GM13976 (cell line): ENCODE measurements around the gene SLC35F5.
"Not testable (repeated sequence)": the region's sequence is repeated elsewhere in the genome, so short reads cannot be mapped to it uniquely, and the experiment has no call there.

Experiments
- DNase-seq: peaks from one replicate; pipeline ENCODE4 v3.0.0; 2012; ENCODE audit warnings: low spot score
- in situ Hi-C: fragments of 300-500 bp; cut with MboI; formaldehyde crosslinking; loops from one replicate; pipeline ENCODE4 v1.12.0; 2022; ENCODE audit warnings: low sequenced_read_pairs, mixed read lengths, inconsistent platforms; ENCODE audit not compliant: unreplicated experiment
- TF ChIP-seq, protein P1 (sequence below): IDR thresholded peaks from 2 replicates; pipeline ENCODE4 v1.5.1; 2012; ENCODE audit warnings: borderline replicate concordance, mild to moderate bottlenecking; ENCODE audit not compliant: insufficient read depth; ENCODE audit errors: extremely low read depth, missing control alignments, control extremely low read depth

SLC35F5 gene

DNA sequence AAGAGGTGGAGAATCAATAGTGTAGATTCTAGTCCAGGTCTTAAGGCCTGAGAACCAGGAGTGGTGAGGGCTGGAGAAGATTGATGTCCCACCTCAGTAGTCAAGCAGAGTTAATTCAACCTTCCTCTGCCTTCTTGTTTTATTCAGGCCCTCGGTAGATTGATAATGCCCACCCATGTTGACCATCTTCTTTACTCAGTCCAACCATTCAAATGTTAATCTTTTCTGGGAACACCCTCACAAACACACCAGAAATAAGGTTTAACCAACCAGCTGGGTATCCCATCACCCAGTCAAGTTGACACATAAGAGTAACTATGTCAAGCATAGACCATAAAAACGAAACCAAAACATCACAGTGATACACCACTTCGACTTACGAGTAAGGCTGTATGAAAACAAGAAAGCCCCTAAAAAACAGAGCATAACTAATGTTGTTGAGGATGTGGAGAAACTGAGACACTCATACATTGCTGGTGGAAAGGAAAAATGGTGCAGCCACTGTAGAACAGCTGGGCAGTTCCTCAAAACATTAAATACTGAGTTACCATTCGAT lies 57.5 kb downstream of the SLC35F5 start:
- TF ChIP-seq, protein P1, sequence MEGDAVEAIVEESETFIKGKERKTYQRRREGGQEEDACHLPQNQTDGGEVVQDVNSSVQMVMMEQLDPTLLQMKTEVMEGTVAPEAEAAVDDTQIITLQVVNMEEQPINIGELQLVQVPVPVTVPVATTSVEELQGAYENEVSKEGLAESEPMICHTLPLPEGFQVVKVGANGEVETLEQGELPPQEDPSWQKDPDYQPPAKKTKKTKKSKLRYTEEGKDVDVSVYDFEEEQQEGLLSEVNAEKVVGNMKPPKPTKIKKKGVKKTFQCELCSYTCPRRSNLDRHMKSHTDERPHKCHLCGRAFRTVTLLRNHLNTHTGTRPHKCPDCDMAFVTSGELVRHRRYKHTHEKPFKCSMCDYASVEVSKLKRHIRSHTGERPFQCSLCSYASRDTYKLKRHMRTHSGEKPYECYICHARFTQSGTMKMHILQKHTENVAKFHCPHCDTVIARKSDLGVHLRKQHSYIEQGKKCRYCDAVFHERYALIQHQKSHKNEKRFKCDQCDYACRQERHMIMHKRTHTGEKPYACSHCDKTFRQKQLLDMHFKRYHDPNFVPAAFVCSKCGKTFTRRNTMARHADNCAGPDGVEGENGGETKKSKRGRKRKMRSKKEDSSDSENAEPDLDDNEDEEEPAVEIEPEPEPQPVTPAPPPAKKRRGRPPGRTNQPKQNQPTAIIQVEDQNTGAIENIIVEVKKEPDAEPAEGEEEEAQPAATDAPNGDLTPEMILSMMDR = no peak
- in situ Hi-C loops = no loop called here

DNA sequence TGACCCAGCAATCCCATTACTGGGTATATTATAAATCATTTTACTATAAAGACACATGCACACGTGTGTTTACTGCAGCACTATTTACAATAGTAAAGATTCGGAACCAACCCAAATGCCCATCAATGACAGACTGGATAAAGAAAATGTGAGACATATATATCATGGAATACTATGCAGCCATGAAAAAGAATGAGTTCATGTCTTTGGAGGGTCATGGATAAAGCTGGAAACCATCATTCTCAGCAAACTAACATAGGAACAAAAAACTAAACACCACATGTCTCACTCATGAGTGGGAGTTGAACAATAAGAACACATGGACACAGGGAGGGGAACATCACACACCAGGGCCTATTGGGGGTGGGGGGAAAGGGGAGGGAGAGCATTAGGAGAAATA lies 58.2 kb downstream of the SLC35F5 start:
- in situ Hi-C loops, DNase-seq: not testable (repeated sequence)

More for the DNA sequence above, 57.5 kb downstream of the SLC35F5 start:
- DNase-seq = peak; percentile 53

DNA sequence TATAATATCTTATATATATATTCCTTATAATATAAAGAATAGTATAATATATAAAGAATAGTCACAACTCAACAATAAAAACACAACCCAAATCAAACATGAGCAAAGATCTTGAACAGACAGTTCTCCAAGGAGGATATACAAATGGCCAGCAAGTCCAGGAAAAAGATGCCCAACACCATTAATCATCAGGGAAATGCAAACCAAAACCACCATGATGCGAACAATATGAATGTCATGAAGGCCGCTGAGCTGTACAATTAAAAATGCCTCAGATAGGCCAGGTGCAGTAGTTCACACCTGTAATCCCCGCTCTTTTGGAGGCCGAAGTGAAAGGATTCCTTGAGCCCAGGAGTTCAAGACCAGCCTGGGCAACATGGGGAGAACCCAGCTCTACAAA lies 58.9 kb downstream of the SLC35F5 start:
- TF ChIP-seq, protein P1 = no peak
- in situ Hi-C loops = no loop called here
- DNase-seq = no peak

DNA sequence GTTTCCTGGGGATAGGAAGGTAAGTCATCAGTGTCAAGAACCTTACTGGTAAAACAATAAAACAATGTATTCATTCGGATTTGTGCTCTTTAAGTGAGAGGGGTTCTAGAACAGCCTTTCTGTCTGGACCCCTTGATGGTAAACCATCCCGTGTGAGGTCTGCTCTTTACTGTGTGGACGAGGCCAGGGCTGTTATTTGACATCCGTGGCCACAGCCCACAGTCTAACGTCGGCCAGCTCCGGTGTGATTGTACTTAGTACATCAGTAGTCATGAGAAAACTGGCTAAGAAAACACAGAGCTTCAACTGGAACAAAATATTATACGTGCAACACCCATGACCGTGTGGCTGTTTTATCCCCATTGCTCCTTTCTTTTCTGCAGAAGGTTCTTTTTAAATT lies 62.0 kb downstream of the SLC35F5 start:
- TF ChIP-seq, protein P1 = no peak
- in situ Hi-C loops = no loop called here

DNA sequence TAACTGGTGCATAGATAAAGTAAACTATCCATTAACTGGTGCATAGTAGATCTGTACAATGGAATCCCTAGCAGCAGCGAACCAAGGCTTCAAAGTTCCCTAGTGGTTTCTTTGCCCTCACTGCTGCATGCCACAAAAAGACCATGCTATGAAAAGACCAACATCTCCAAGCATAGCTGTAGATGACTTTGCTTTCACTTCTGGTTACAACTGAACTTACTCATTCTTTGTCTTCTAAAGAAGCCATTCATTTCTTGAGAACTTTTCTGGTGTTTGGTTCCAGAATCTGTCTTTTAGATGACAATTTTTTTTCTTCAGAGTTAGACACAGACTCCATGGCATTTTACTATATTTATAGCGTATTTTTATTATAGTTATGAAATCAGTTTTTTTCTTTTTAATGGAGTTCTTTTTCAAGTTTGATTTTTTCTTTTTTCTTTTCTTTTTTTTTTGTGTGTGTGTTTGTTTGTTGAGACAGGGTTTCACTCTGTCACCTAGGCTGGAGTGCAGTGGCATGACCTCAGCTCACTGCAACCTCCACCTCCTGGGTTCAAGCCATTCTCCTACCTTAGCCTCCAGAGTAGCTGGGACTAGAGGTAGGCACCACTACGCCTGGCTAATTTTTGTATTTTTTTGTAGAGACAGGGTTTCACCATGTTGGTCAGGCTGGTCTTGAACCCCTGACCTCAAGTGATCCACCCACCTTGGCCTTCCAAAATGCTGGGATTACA lies 63.6 kb downstream of the SLC35F5 start:
- DNase-seq = peak; percentile 46

More for the DNA sequence above, 62.0 kb downstream of the SLC35F5 start:
- DNase-seq = no peak

DNA sequence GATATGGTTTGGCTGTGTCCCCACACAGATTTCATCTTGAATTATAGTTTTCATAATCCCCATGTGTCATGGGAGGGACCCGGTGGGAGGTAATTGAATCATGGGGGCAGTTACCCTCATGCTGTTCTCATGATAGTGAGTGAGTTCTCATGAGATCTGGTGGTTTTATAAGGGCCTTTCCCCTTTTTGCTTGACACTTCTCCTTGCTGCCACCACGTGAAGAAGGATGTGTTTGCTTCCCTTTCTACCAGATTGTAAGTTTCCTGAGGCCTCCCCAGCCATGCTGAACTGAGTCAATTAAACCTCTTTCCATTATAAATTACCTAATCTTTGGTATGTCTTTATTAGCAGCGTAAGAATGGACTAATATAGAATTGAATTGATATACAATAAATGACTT lies 65.6 kb downstream of the SLC35F5 start:
- DNase-seq, in situ Hi-C loops: not testable (repeated sequence)

More for the DNA sequence above, 63.6 kb downstream of the SLC35F5 start:
- in situ Hi-C loops = no loop called here
- TF ChIP-seq, protein P1 = no peak

DNA sequence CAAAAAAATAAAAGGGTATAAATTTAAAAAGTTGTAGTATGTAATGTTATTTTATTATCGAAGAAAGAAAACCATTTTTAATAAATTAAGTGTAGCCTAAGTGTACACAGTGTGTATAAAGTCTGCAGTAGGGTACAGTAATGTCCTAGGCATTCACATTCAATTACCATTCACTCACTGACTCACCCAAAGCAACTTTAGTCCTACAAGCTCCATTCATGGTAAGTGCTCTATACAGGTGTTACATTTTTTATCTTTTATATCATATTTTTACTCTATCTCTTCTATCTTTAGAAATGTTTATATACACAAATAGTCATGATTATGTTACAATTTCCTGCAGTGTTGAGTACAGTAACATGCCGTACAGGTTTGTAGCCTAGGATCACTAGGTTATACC lies 69.9 kb downstream of the SLC35F5 start:
- TF ChIP-seq, protein P1 = no peak
- DNase-seq = no peak
- in situ Hi-C loops = no loop called here
